ENCODE data around the gene GRIK4.
A peak's percentile ranks its signal among the peaks of the same experiment; 100 is the strongest.
"Not testable (repeated sequence)": the region's sequence is repeated elsewhere in the genome, so short reads cannot be mapped to it uniquely, and the experiment has no call there.

The GRIK4 gene

GRCh38 chr11:120578596-120579154, 67.1 kb downstream of the GRIK4 start:
- Histone ChIP-seq H3K36me3 (no peaks in the 10 kb centered on the region), H3K9ac (no peak overlapping the region), H3K27ac (no peak overlapping the region), H3K9me3 (replicated peaks in 1 of 11) (peaks cover 11 to 14% (median 13%) of the 10 kb centered on the region in 11 experiments; a peak in 21 of 22 replicates), H3K4me1 (peaks cover 0 to 8% (median 2%) of the 10 kb centered on the region in 10 experiments; a peak in 4 of 20 replicates), H3K4me3 (no peak overlapping the region), H4K20me1 (no peaks in the 10 kb centered on the region; a peak in 2 of 22 replicates), H3K4me2 (no peak overlapping the region), H3K27me3 (no peaks in the 10 kb centered on the region)
- TF ChIP-seq Cebpa-rat (IDR thresholded peaks at IDR 0.05): no peak

GRCh38 chr11:120579611-120580031, 68.1 kb downstream of the GRIK4 start:
- H3K27ac ChIP-seq: no peak overlapping the region
- H3K27me3 ChIP-seq: no peaks in the 10 kb centered on the region
- no peak overlapping the region for H3K4me2 ChIP-seq

DNA sequence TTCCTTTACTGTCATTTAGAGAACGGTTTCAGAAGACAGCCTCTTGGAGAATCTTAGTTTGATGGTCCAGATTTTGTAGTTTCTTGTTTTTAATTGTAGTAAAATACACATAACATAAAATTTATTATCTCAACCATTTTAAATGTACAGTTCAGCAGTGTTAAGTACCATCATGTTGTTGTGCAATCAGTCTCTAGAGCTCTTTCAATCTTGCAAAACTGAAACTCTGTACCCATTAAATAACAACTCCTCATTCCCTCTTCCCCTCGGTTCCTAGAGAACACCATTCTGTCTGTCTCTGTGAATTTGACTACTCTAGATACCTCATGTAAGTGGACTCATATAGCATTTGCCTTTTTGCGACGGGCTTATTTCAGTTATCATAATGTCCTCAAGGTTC, 69.8 kb downstream of the GRIK4 start:
- Histone ChIP-seq H3K4me2 (peak overlapping the region in 3 of 11 experiments; percentile 2 to 28 (median 24); a peak in 4 of 22 replicates), H3K27ac (no peak overlapping the region), H3K36me3 (no peaks in the 10 kb centered on the region), H3K9me3 (replicated peaks in 1 of 11) (peaks cover 13 to 24% (median 21%) of the 10 kb centered on the region in 11 experiments; a peak in 21 of 22 replicates), H4K20me1 (no peaks in the 10 kb centered on the region; a peak in 2 of 22 replicates), H3K9ac (no peak overlapping the region), H3K27me3 (no peaks in the 10 kb centered on the region), H3K4me1 (peaks cover 0 to 8% (median 2%) of the 10 kb centered on the region in 10 experiments; a peak in 4 of 20 replicates), H3K4me3 (no peak overlapping the region)
- peak in 2 of 11 experiments; percentile 11 to 50; a peak in 2 of 22 replicates for TF ChIP-seq Cebpa-rat (IDR thresholded peaks at IDR 0.05)

More at GRCh38 chr11:120579611-120580031, 68.1 kb downstream of the GRIK4 start:
- TF ChIP-seq Cebpa-rat (IDR thresholded peaks at IDR 0.05): no peak
- Histone ChIP-seq H4K20me1 (no peaks in the 10 kb centered on the region; a peak in 2 of 22 replicates), H3K9me3 (replicated peaks in 1 of 11) (peaks cover 13 to 24% (median 21%) of the 10 kb centered on the region in 11 experiments; a peak in 21 of 22 replicates), H3K4me3 (no peak overlapping the region), H3K4me1 (peaks cover 0 to 8% (median 2%) of the 10 kb centered on the region in 10 experiments; a peak in 4 of 20 replicates), H3K36me3 (no peaks in the 10 kb centered on the region), H3K9ac (no peak overlapping the region)

GRCh38 chr11:120582535-120582934, 71.0 kb downstream of the GRIK4 start:
- H3K4me1 ChIP-seq, H3K27me3 ChIP-seq, H3K27ac ChIP-seq, H3K36me3 ChIP-seq, H4K20me1 ChIP-seq, H3K4me3 ChIP-seq, H3K4me2 ChIP-seq, H3K9ac ChIP-seq: not testable (repeated sequence)
- H3K9me3 ChIP-seq (replicated peaks in 1 of 11): peaks cover 13 to 24% (median 21%) of the 10 kb centered on the region in 11 experiments; a peak in 21 of 22 replicates

- no peak overlapping the region for H3K4me3 ChIP-seq
- TF ChIP-seq Cebpa-rat (IDR thresholded peaks at IDR 0.05): no peak
- no peak overlapping the region for H3K4me2 ChIP-seq
- no peaks in the 10 kb centered on the region for H3K36me3 ChIP-seq
- peaks cover 0 to 8% (median 0%) of the 10 kb centered on the region in 10 experiments; a peak in 3 of 20 replicates for H3K4me1 ChIP-seq
- H3K9me3 ChIP-seq (replicated peaks in 1 of 11): peaks cover 13 to 24% (median 21%) of the 10 kb centered on the region in 11 experiments; a peak in 21 of 22 replicates
- no peak overlapping the region for H3K27ac ChIP-seq
- peaks cover 0 to 6% (median 0%) of the 10 kb centered on the region in 11 experiments; a peak in 1 of 22 replicates for H4K20me1 ChIP-seq
- H3K27me3 ChIP-seq: peaks cover 0 to 3% (median 0%) of the 10 kb centered on the region in 11 experiments; a peak in 1 of 22 replicates
- no peak overlapping the region for H3K9ac ChIP-seq
These were observed 74.5 kb downstream of the GRIK4 start for GRCh38 chr11:120586072-120586471.

GRCh38 chr11:120586728-120587127, 75.2 kb downstream of the GRIK4 start:
- H3K9me3 ChIP-seq (replicated peaks in 1 of 11): peaks cover 13 to 24% (median 21%) of the 10 kb centered on the region in 11 experiments; a peak in 21 of 22 replicates
- peaks cover 0 to 3% (median 0%) of the 10 kb centered on the region in 10 experiments; a peak in 3 of 20 replicates for H3K4me1 ChIP-seq
- no peak overlapping the region for H3K27ac ChIP-seq
- no peak overlapping the region for H3K9ac ChIP-seq
- H3K4me3 ChIP-seq: no peak overlapping the region
- no peak for TF ChIP-seq Cebpa-rat (IDR thresholded peaks at IDR 0.05)
- H3K4me2 ChIP-seq: no peak overlapping the region
- no peaks in the 10 kb centered on the region for H3K36me3 ChIP-seq
- H3K27me3 ChIP-seq: peaks cover 0 to 10% (median 4%) of the 10 kb centered on the region in 11 experiments; a peak in 6 of 22 replicates
- peaks cover 0 to 7% (median 0%) of the 10 kb centered on the region in 11 experiments; a peak in 1 of 22 replicates for H4K20me1 ChIP-seq

DNA sequence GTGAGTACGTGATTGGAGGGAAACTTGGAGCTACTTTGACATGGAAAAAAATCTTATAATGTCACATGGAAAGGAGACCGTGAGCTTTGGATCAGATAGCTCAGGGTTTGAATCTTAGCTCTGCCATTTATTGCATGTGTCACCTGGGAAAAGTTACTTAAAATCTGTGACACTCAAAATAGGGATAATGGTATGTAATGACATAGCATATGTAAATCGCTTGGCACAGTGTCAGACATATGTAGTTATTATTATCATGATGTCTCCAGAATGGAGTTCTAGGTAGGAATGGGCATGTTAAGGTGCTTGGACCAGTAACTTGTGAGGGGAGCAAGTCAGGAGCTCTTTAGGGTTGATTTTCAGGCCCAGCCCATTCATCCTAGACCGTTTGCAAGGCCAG, 75.8 kb downstream of the GRIK4 start:
- peaks cover 0 to 16% (median 9%) of the 10 kb centered on the region in 11 experiments; a peak in 11 of 22 replicates for H3K27me3 ChIP-seq
- no peak overlapping the region for H3K4me3 ChIP-seq
- no peak overlapping the region for H3K4me2 ChIP-seq
- peaks cover 13 to 24% (median 21%) of the 10 kb centered on the region in 11 experiments; a peak in 21 of 22 replicates for H3K9me3 ChIP-seq (replicated peaks in 1 of 11)
- peaks cover 0 to 7% (median 0%) of the 10 kb centered on the region in 11 experiments; a peak in 2 of 22 replicates for H4K20me1 ChIP-seq
- TF ChIP-seq Cebpa-rat (IDR thresholded peaks at IDR 0.05): no peak
- H3K36me3 ChIP-seq: no peaks in the 10 kb centered on the region
- no peak overlapping the region for H3K27ac ChIP-seq
- no peak overlapping the region for H3K9ac ChIP-seq
- no peaks in the 10 kb centered on the region for H3K4me1 ChIP-seq

- Histone ChIP-seq H3K4me3 (no peak overlapping the region), H4K20me1 (peaks cover 0 to 7% (median 0%) of the 10 kb centered on the region in 11 experiments; a peak in 2 of 22 replicates), H3K4me2 (no peak overlapping the region), H3K27ac (no peak overlapping the region), H3K4me1 (peaks cover 0 to 2% (median 0%) of the 10 kb centered on the region in 10 experiments; a peak in 4 of 20 replicates), H3K9ac (no peak overlapping the region), H3K27me3 (peaks cover under 1 to 33% (median 26%) of the 10 kb centered on the region in 11 experiments; a peak in 15 of 22 replicates), H3K36me3 (no peaks in the 10 kb centered on the region), H3K9me3 (replicated peaks in 1 of 11) (peaks cover 0 to 3% (median 1%) of the 10 kb centered on the region in 11 experiments; a peak in 4 of 22 replicates)
- TF ChIP-seq Cebpa-rat (IDR thresholded peaks at IDR 0.05): no peak
These were observed 77.8 kb downstream of the GRIK4 start for GRCh38 chr11:120589376-120589775.

- H3K4me3 ChIP-seq: no peak overlapping the region
These were observed 78.9 kb downstream of the GRIK4 start for GRCh38 chr11:120590472-120590871.

More at GRCh38 chr11:120590472-120590871, 78.9 kb downstream of the GRIK4 start:
- Histone ChIP-seq H3K4me1 (peaks cover 0 to 13% (median 10%) of the 10 kb centered on the region in 10 experiments; a peak in 14 of 20 replicates), H3K27ac (no peak overlapping the region), H3K36me3 (no peaks in the 10 kb centered on the region), H3K9me3 (replicated peaks in 1 of 11) (no peaks in the 10 kb centered on the region), H3K27me3 (peaks cover 7 to 41% (median 33%) of the 10 kb centered on the region in 11 experiments; a peak in 19 of 22 replicates), H4K20me1 (peaks cover 0 to 12% (median 0%) of the 10 kb centered on the region in 11 experiments; a peak in 4 of 22 replicates), H3K9ac (no peak overlapping the region), H3K4me2 (no peak overlapping the region)
- TF ChIP-seq Cebpa-rat (IDR thresholded peaks at IDR 0.05): no peak
